ENCODE measurements around the gene CCDC68.

CCDC68 gene

GRCh38 chr18:54999016-54999415 lies 39.8 kb upstream of the CCDC68 start:
- DNase-seq (ENCODE audit: low read depth), result no peak
- H3K4me3 ChIP-seq (replicated peaks; ENCODE audit: low read depth, low read length), result no peak overlapping the region
- TF ChIP-seq CTCF (IDR thresholded peaks at IDR 0.05; ENCODE audit: low read length, missing control alignments), result no peak

- H3K4me3 ChIP-seq (replicated peaks; ENCODE audit: low read depth, low read length), result no peak overlapping the region
- no peak for TF ChIP-seq CTCF (IDR thresholded peaks at IDR 0.05; ENCODE audit: low read length, missing control alignments)
- no peak for DNase-seq (ENCODE audit: low read depth)
These were observed 36.3 kb upstream of the CCDC68 start for GRCh38 chr18:54995421-54996143.

- TF ChIP-seq CTCF (IDR thresholded peaks at IDR 0.05; ENCODE audit: low read length, missing control alignments), result no peak
- DNase-seq (ENCODE audit: low read depth), result no peak
- H3K4me3 ChIP-seq (replicated peaks; ENCODE audit: low read depth, low read length), result no peak overlapping the region
These were observed 32.7 kb upstream of the CCDC68 start for GRCh38 chr18:54991981-54992380.

- no peak overlapping the region for H3K4me3 ChIP-seq (replicated peaks; ENCODE audit: low read depth, low read length)
- no peak for DNase-seq (ENCODE audit: low read depth)
- no peak for TF ChIP-seq CTCF (IDR thresholded peaks at IDR 0.05; ENCODE audit: low read length, missing control alignments)
These were observed 25.6 kb upstream of the CCDC68 start for GRCh38 chr18:54984908-54985307.

- H3K4me3 ChIP-seq (replicated peaks; ENCODE audit: low read depth, low read length), result no peak overlapping the region
- DNase-seq (ENCODE audit: low read depth), result no peak
- TF ChIP-seq CTCF (IDR thresholded peaks at IDR 0.05; ENCODE audit: low read length, missing control alignments), result no peak
These were observed 24.5 kb upstream of the CCDC68 start for GRCh38 chr18:54983791-54984190.

- no peak overlapping the region for H3K4me3 ChIP-seq (replicated peaks; ENCODE audit: low read depth, low read length)
- peak; percentile 87 for DNase-seq (ENCODE audit: low read depth)
- TF ChIP-seq CTCF (IDR thresholded peaks at IDR 0.05; ENCODE audit: low read length, missing control alignments), result peak; percentile 59
These were observed 23.9 kb upstream of the CCDC68 start for GRCh38 chr18:54983041-54983686.

- no peak overlapping the region for H3K4me3 ChIP-seq (replicated peaks; ENCODE audit: low read depth, low read length)
- no peak for TF ChIP-seq CTCF (IDR thresholded peaks at IDR 0.05; ENCODE audit: low read length, missing control alignments)
These were observed 21.8 kb upstream of the CCDC68 start for GRCh38 chr18:54981076-54981475.

More at GRCh38 chr18:54981076-54981475, 21.8 kb upstream of the CCDC68 start:
- no peak for DNase-seq (ENCODE audit: low read depth)
